GM12878 (cell line): ENCODE data around the gene KDM6A.

Experiments used
- EP300 ChIP-seq, 2 experiments: fragments of 150-350 bp in 1 of 2; IDR thresholded peaks; 2 replicates each; pipeline ENCODE4 v1.6.1; 2011 to 2012; ENCODE audit warnings: low read depth in 2 of 2, low read length in 2 of 2, borderline replicate concordance in 1 of 2, improper control_type of control experiment in 1 of 2, inconsistent platforms in 1 of 2; ENCODE audit not compliant: control insufficient read depth in 1 of 2
- IKZF1 ChIP-seq: fragments of 450-650 bp; conservative IDR thresholded peaks from 2 replicates; pipeline ENCODE4 v1.6.1; 2017; ENCODE audit warnings: antibody characterized with exemption, mild to moderate bottlenecking
- MTA2 ChIP-seq: fragments of 450-650 bp; IDR thresholded peaks from 2 replicates; pipeline ENCODE4 v1.6.1; 2016; ENCODE audit warnings: low read depth, mild to moderate bottlenecking, moderate library complexity
- POLR2A ChIP-seq: IDR thresholded peaks from 2 replicates; pipeline ENCODE4 v1.6.1; 2011; ENCODE audit warnings: low read depth, mild to moderate bottlenecking, low read length
- SUPT20H ChIP-seq: IDR thresholded peaks from 2 replicates; pipeline ENCODE4 v1.6.1; 2011; ENCODE audit warnings: low read depth, mild to moderate bottlenecking, low read length, moderate library complexity, borderline replicate concordance; ENCODE audit not compliant: control insufficient read depth
- TF ChIP-seq, protein P1 (sequence below), 3 experiments: IDR thresholded peaks in 2 of 3; conservative IDR thresholded peaks in 1 of 3; 2 replicates each; pipeline ENCODE4 v1.5.1; 2011; ENCODE audit warnings: low read depth in 3 of 3, low read length in 3 of 3, mild to moderate bottlenecking in 3 of 3, control low read depth in 2 of 3, moderate library complexity in 2 of 3, inconsistent platforms in 1 of 3, mixed read lengths in 1 of 3; ENCODE audit not compliant: control insufficient read depth in 2 of 3, insufficient read depth in 1 of 3; ENCODE audit errors: extremely low read depth in 1 of 3

DNA sequence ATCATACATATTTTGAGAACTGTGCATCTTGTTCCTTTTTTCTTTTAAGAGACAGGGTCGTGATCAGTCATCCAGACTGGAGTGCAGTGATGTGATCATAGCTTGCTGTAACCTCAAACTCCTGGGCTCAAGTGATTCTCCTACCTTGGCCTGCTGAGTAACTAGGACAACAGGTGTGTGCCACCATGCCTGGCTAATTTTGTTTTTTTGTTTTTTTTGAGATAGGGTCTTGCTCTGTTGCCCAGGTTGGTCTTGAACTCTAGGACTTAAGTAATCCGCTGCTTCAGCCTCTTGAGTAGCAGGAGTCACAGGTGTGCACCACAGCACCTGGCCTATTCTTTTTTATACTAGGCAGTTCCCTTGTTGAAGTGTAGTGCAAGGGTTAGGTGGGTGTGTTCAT lies 24.6 kb downstream of the KDM6A start:
- TF ChIP-seq SUPT20H (no peak), MTA2 (no peak), POLR2A (no peak), IKZF1 (no peak), EP300 (IDR thresholded peaks at IDR 0.05; ENCODE audit: borderline replicate concordance in 1 of 2, control insufficient read depth in 1 of 2, low read depth in 2 of 2, low read length in 2 of 2) (no peak)
- TF ChIP-seq, protein P1, sequence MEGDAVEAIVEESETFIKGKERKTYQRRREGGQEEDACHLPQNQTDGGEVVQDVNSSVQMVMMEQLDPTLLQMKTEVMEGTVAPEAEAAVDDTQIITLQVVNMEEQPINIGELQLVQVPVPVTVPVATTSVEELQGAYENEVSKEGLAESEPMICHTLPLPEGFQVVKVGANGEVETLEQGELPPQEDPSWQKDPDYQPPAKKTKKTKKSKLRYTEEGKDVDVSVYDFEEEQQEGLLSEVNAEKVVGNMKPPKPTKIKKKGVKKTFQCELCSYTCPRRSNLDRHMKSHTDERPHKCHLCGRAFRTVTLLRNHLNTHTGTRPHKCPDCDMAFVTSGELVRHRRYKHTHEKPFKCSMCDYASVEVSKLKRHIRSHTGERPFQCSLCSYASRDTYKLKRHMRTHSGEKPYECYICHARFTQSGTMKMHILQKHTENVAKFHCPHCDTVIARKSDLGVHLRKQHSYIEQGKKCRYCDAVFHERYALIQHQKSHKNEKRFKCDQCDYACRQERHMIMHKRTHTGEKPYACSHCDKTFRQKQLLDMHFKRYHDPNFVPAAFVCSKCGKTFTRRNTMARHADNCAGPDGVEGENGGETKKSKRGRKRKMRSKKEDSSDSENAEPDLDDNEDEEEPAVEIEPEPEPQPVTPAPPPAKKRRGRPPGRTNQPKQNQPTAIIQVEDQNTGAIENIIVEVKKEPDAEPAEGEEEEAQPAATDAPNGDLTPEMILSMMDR (IDR thresholded peaks at IDR 0.05 in 2 of 3, conservative IDR thresholded peaks at IDR 0.05 in 1 of 3; ENCODE audit: control insufficient read depth in 2 of 3, extremely low read depth in 1 of 3, insufficient read depth in 1 of 3, low read depth in 3 of 3, low read length in 3 of 3), result no peak
